ENCODE data around the gene MACF1.
"Not testable (repeated sequence)": the region's sequence is repeated elsewhere in the genome, so short reads cannot be mapped to it uniquely, and the experiment has no call there.

MACF1 gene

DNA sequence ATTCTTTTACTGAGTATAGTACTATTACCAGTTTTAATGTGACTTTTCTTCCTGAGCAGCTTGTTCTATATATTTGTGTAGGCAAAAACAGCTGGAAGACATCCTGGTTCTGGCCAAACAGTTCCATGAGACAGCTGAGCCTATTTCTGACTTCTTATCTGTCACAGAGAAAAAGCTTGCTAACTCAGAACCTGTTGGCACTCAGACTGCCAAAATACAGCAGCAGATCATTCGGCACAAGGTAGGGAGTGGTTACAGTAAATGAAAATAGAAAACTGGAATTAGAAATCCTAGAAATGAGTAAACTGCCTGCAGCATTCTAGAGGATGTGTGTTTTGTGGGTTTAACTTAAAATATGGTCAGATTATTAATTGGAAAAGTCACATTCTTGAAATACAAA is 222.9 kb downstream of the MACF1 start:
- DNase-seq: no peak

DNA sequence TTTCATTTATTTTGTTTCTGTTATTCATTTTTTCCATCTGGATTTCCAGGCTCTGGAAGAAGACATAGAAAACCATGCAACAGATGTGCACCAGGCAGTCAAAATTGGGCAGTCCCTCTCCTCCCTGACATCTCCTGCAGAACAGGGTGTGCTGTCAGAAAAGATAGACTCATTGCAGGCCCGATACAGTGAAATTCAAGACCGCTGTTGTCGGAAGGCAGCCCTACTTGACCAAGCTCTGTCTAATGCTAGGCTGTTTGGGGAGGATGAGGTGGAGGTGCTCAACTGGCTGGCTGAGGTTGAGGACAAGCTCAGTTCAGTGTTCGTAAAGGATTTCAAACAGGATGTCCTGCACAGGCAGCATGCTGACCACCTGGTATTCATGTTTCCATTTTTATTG is 223.4 kb downstream of the MACF1 start:
- DNase-seq: no peak

DNA sequence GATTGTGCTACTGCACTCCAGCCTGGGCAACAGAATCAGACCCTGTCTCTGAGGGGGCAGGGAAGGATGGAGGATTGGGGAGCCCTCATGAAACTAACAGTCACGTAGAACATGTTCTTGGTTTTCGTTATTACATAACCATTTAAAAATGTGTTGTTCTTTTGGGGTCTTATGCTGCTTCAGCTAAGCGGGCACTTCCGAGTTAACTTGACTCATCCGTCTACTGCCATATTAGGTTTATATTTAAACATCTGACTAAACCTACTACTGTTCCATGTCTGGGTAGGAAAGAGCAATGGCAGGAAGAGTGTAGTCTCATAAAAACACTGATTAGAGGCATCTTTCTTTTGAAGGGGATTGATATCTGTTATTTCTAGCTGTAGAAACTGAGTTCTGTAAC is 227.4 kb downstream of the MACF1 start:
- no peak for DNase-seq

DNA sequence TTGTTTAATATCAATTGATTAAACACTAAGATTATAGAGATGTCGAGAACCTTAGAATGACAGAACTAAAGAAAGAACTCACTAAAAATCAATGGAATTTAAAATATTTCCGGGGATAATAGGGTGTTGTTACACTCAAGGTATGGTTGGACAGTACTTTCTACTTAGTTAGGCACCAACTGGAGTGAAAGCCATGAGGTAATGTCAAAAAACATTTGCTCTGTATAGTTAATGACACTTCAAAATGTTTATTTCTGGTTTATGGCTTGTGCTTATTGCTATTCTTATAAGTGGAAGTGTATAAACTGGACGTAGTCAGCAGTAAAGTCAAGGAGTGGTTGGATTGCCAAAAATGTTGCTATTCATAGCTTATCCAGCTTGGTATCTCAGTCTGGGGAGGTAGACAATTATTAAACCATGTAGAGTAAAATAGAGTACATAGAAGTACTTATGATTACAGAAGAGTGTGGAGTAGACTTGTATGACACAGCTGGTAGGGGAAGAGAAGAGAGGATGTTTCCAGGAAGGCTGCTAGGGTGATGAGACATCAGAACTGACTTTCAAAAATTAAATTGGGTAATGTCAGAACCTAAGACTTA is 230.4 kb downstream of the MACF1 start:
- DNase-seq: no peak

DNA sequence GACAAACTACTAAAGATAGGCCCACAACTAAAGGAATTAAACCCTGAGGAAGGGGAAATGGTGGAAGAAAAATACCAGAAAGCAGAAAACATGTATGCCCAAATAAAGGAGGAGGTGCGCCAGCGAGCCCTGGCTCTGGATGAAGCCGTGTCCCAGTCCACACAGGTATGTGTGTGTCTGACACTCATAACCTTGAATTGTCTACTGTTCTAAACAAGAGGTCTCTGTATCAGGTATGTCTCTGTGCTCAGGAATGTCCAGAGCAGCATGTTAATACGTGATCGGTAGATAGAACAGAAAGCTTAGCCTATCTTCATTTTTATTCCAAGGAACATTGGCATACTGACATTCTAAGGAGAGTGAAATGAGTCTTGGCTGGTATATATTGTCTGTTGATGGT is 231.1 kb downstream of the MACF1 start:
- DNase-seq: no peak

DNA sequence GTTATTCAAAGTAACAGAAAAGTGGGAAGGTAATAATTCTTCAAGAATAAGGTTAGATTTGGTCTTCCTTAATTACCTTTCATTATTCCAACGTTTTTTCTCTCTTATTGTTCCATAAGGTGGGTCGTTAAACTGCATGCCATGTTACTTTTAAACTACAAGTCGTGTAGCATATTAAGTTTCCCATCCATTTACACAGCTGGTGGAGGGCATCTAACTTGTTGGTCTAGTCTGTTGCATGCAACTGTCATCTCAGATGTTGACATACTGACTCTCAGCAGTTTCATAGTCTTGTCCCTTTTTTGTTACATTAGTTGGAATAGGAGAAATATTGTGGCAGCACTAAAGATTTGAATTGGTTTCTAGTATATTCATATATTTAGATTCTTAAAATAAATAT is 232.3 kb downstream of the MACF1 start:
- no peak for DNase-seq

DNA sequence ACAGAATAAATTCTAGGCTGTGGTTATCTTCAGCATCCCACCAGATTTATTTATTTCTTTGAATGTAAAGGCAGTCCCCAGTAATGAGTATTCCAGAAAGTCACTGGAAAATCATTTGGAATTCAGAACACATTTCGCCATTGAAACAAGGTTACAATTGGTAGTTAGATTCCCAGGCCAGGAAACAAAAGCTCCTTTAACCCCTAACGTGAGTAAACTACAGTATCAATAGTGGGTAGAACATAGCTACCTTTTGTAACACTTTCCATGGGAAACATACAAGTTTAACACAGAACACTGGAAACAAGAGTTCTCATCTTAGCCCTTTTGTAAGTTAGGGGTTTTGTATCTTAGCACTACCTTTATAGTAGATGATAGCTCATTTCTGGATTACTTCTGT is 233.5 kb downstream of the MACF1 start:
- no peak for DNase-seq

DNA sequence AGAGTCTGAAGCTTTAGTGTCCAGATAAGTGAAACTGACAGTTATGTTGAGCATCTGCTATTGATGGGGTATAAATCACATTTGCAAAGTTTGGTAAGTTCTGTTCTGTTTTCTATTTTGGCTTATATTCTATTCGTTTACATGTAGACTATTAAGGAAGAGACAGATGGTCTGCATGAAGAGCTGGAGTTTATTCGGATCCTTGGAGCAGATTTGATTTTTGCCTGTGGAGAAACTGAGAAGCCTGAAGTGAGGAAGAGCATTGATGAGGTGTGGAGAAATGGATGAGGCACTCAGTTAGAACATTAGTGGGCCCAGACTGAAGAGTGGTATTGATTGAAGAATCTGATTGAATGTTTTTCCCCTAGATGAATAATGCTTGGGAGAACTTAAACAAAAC is 236.4 kb downstream of the MACF1 start:
- DNase-seq: no peak

DNA sequence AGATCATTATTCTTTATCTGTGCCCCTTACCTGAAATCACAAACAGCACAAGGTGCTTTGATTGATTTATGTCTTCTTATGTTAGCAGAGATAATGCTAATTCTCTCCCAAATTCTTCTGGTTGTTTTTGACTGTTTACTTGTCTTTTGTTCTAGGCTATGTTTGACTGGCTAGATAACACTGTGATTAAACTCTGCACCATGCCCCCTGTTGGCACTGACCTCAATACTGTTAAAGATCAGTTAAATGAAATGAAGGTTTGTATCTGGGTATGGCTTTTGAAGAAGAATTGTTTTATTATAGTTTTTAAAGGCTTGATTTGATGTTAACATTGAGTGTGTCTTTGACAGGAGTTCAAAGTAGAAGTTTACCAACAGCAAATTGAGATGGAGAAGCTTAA is 237.3 kb downstream of the MACF1 start:
- DNase-seq: no peak

DNA sequence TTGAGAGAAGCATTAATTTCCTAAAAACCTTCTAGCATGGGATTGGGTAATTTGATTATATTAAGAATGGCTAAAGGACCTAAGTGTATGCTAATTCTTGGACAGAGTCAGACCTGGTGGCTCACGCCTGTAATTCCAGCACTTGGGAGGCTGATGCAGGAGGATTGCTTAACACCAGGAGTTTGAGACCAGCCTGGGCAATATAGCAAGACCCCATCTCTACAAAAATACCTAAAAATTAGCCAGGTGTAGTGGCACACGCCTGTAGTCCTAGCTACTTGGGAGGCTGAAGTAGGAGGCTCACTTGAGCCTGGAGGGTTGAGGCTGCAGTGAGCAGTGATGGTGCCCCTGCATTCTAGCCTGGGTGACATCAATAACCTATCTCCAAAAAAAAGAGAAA is 241.1 kb downstream of the MACF1 start:
- no peak for DNase-seq

DNA sequence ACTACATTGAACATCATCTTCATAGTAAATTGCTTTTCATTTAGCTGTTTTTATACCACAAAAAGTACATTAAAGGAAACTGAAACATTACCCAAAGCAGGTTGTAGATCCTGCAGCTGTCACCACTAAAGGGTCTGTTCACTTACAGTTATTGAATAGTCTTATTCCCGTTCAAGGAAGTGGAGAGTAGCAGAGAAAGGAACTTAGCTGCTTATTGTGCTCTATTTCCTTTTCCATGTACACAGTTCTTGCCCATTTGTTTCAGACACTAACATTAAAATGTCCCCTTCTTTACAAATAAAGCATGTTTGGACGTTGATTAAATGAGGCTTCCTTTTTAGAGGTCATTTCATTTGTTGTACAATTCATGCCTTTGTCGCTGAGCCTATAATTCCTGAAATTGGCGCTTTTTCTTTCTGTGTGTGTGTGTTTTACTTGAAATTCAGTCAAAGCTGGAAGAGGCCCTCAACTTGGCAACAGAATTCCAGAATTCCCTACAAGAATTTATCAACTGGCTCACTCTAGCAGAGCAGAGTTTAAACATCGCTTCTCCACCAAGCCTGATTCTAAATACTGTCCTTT is 242.6 kb downstream of the MACF1 start:
- no peak for DNase-seq

DNA sequence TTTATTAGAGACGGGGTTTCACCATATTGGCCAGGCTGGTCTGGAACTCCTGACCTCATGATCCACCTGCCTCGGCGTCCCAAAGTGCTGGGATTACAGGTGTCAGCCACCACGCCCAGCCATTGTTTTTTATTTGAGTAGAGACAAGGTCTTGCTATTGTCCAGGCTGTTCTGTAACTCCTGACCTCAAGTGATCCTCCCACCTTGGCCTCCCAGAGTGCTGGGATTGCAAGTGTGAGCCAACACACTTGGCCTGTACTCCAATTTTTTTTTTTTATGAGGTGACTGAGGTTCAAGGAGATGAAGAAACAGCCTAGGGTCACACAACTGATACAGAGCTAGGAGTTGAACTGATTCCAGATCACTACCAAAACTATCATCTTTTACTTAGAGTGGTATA is 245.5 kb downstream of the MACF1 start:
- DNase-seq: not testable (repeated sequence)

DNA sequence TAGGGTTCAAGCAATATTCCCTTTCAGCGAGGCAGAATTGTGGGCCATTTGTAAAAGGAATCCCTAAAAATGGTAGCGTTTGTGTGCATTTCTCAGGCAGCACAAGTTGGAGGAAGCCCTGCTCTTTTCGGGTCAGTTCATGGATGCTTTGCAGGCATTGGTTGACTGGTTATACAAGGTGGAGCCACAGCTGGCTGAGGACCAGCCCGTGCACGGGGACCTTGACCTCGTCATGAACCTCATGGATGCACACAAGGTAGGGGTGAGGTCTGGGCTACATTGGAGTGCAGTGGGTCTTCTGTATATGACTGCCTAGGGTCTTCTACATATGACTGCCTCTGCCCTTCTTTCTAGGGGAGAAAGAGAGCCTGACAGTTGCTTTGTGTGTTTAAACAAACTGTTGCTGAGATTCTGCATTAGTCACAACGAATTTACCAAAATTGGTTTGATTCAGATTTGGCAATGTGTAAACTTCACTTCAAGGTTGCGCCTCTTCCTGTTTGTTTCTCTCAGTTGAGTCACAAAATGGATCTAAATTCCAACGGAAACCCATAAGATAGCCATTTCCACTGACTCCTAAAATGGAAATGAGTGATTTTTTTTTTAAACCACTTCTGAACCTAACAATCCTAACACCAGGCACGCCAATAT is 246.6 kb downstream of the MACF1 start:
- no peak for DNase-seq

DNA sequence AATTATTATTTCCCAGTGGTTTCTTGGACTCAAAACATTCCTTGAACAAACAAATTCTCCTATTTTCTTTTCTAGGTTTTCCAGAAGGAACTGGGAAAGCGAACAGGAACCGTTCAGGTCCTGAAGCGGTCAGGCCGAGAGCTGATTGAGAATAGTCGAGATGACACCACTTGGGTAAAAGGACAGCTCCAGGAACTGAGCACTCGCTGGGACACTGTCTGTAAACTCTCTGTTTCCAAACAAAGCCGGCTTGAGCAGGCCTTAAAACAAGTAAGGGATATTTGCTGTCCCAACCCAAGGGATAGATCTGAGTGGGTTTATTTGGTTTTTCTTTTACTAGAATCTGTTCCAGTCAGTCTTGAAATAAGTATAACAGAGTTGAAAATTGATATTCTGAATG is 247.6 kb downstream of the MACF1 start:
- DNase-seq: no peak

DNA sequence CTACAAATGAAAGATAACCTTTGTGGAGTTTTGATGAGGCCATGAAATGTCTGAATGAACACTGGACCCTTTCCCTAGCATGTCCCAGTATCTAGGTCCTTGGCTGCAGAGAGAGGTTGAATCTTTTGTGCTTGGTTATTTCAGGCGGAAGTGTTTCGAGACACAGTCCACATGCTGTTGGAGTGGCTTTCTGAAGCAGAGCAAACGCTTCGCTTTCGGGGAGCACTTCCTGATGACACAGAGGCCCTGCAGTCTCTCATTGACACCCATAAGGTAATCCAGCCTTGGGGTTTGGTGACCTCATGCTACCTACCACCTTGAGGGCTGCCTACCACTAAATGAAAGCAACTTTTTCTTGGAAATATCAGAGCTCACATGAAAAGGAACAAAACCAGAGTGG is 248.0 kb downstream of the MACF1 start:
- DNase-seq: no peak

DNA sequence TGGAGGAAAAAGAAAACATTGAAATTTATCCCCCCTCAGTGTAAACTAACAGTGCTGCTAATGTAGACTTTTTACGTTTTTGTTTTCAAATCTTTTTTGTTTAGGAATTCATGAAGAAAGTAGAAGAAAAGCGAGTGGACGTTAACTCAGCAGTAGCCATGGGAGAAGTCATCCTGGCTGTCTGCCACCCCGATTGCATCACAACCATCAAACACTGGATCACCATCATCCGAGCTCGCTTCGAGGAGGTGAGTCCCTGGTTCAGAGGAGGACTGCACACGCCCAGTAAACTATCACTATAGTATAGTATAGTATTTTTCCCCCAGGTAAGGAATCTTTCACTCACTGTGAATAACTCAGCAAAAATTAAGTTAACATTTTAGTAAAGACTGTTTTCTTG is 249.1 kb downstream of the MACF1 start:
- DNase-seq: no peak

DNA sequence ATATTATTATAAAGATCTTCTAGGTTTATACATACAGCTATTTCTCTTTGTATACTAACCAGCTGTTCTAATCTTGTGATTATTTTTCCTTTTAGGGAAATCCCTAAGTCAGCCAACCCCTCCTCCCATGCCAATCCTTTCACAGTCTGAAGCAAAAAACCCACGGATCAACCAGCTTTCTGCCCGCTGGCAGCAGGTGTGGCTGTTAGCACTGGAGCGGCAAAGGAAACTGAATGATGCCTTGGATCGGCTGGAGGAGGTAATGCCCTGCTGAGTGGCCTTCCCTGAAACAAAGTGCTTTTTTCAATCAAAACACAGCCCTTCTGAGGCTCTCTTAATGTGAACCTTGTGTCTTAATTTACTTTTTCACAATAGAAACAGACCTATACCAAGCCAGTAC is 254.5 kb downstream of the MACF1 start:
- DNase-seq: no peak

DNA sequence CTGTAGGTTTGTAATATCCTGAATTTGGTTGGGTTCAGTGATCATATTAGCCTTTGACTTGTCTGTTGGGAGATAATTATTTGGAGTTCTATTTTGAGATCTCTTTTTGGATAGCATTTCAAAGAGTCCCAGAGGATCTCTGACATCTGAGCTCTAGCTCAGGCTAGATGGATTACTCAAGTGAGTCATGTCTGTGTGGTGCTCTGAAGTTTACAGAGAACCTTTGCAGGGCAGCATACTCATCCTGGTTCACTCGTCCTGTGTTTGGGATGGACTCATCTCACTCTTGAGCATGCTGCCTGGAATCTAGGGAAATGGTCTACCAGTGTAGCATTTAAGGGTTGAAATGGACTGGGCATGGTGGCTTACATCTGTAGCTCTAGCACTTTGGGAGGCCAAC is 257.6 kb downstream of the MACF1 start:
- no peak for DNase-seq

DNA sequence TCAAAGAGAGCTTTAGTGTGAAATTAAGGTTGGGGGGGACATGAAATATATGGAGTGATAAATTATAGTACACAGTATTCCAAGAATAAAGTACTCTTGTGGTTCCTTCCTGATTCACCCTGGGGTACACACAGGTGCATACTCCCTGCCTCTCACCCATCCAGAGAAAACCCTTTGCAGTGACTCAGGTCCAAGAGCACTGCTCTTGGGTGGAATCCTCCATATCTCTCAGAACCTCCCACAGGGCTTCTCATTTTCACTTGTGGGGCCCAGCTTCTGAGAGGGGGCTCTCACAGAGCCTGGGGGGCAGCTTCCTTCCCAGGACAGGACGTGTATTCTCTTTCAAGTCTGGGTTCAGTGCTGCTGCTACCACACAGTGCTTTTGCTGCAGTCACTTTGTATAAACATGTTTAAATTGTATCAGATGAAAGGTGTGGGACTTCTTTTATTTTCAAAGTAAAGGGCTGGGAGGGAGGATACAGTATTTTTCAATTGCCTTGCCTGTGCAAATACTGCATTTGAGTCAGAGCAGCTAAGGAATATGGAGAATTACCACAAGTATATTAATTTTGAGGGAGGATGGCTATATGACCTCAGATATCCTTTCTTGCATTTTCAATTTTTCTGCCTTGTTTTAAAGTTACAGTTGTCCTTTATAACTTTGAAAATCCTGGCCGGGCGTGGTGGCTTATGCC is 262.1 kb downstream of the MACF1 start:
- no peak for DNase-seq

DNA sequence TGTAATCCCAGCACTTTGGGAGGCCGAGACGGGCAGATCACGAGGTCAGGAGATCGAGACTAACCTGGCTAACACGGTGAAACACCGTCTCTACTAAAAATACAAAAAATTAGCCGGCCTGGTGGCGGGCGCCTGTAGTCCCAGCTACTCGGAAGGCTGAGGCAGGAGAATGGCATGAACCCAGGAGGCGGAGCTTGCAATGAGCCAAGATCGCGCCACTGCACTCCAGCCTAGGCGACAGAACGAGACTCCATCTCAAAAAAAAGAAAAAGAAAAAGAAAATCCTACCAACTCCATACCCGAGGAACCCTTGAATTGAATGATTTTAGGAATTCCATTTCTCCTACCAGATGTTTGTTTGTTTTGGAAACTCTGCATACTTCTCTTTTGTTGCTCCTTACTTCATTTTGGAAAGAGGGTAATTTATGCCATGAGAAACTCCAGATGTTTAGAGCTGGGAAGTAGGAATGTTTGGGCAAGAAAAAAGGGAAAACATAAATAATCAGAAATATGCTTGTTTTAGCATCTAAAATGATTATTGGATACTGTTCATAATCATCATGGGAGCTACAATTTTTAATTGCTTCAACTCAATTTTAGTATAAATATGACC is 262.7 kb downstream of the MACF1 start:
- not testable (repeated sequence) for DNase-seq

DNA sequence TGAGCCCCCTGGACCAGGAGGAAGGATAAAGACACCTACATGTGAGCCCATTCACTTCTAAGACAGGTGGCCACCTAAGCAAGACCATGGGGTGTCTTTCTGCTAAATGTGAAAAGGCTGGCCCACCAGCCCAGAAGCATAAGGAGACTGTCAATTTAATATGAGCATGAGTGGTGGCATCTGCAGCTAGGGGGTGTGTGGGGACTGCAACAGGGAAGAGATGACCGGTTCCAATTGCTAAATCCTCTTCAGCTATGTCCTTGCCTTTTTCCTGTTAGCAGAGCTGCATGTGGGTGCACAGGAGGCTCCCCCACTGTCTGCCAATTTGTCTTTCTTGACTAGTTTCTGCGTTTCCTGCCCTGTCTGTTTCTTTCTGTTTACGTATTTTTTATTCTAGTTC is 264.7 kb downstream of the MACF1 start:
- no peak for DNase-seq

DNA sequence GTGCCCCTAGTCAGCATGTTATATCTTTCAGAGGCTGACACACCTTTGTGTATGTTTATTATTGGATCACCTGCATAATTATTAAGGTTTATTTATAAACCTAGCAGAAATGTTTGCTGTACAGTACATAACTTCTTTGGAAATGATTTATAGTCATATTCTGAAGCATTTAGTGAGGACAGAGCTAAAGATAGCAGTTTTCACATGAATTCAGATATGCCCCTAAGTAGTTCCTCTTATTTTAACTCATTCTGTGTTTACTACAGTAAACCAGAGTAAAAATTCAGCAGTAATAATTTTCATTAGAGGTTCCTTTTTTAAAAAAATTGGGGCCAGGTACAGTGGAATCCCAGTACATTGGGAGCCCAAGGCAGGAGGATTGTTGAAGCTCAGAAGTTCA is 265.5 kb downstream of the MACF1 start:
- DNase-seq: no peak

DNA sequence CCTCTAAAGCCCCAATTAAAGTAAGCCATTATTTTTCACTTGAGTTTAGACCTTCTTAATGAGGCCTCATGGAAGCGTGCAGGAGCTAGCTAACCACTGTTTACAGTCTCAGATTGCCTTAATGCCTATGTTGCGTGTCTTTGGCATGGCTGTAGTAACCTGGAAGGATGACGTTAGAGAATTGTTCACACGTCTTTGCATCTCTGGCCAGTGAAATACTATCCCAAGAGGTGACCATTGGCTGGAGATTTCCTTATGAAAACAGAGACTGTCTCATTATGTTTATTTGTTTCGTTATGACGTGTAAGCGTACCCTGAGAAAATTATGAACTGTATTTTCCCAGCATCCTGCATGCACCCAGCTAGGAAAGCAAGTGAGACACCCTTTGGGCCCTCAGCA is 268.3 kb downstream of the MACF1 start:
- no peak for DNase-seq

DNA sequence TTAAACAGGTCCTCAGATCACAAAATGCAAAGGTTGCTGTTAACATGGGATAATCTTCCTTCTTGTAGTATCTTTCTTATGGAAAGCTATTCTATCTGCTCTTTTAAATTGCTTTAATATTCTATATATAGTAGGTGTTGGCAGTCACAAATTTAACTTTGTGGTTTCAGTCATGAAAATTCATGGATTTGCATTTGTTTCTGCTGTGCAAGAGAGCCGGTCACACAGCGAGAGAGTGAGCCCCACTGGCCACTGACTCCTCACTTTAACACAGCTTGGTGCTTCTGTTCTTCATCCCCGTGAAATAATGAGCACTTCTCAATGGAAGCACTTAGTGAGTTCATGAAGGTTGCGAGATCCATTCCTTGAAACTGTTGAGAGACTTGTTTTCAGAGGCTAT is 268.8 kb downstream of the MACF1 start:
- no peak for DNase-seq

Data from stimulated activated CD4-positive, alpha-beta T cell treated with anti-CD3 and anti-CD28 coated beads, Interleukin-4, amount 100 ng/mL, for 24 hours (primary cell).